GM21619 (cell line): Measurements from ENCODE around the gene MARCHF3.
A peak's percentile ranks its signal among the peaks of the same experiment; 100 is the strongest.
"Not testable (repeated sequence)": the region's sequence is repeated elsewhere in the genome, so short reads cannot be mapped to it uniquely, and the experiment has no call there.

ENCODE experiments used
- ATAC-seq: cut with Tn5 transposase; IDR thresholded peaks from one replicate; pipeline ENCODE4 v1.9.1; 2021; ENCODE audit not compliant: unreplicated experiment

Gene MARCHF3

GRCh38 chr5:127013407-127013806 is 17.0 kb downstream of the MARCHF3 start:
- no peak for ATAC-seq

GRCh38 chr5:127012916-127013315 is 17.4 kb downstream of the MARCHF3 start:
- no peak for ATAC-seq

DNA sequence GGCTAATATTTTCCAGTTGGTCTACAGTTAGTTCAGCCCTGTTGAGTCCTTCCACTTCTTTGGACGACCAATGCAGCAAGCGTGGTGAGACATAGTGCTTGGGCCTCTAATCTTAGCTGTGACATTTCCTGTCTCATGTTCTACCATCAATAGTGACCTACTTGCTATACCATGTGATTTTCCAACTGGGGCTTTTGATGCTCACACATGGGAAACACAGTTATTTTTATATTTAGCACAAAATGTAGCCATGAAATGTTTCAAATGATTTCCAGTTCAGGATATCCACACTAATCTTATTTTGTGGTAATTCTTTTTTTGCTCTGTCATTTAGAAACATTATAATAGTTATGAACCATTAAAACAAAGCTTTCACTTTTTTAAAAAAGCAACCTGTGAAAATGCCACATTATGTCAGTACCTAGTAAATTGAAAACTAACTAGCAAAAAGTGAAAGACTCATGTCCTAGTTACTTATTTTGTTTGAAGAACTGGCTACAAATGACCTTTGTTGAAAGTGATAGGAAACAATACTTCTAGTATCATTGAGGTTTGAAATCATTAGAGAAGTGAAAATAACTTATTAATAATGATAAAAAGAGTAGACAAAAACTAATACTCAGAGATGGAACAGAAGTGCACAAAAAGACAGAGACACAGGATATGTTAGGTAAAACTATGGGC is 18.3 kb downstream of the MARCHF3 start:
- peak; percentile 79 for ATAC-seq

- no peak for ATAC-seq
These were observed 19.2 kb downstream of the MARCHF3 start for GRCh38 chr5:127011153-127011552.

GRCh38 chr5:127010362-127010761 is 20.0 kb downstream of the MARCHF3 start:
- ATAC-seq, result no peak

DNA sequence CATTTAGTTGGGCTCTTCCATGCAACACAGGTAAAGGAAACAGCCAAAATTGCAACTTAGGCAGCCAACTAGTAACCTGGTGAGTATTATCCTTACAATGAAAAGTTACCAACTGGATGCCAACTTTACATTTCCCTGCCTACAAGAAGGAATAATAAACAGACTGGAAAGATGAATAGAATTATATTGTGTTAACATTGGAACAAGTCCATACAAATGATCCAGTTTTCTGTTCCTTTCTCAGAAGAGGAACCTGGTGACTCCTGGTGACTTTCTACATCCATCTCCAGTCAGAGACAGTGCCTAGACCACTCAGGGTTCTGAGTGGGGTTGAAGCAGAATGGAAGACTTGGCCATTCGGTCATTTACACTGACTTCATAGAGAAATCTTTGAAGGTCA is 20.6 kb downstream of the MARCHF3 start:
- no peak for ATAC-seq

GRCh38 chr5:127008300-127008975 is 21.9 kb downstream of the MARCHF3 start:
- ATAC-seq, result no peak

DNA sequence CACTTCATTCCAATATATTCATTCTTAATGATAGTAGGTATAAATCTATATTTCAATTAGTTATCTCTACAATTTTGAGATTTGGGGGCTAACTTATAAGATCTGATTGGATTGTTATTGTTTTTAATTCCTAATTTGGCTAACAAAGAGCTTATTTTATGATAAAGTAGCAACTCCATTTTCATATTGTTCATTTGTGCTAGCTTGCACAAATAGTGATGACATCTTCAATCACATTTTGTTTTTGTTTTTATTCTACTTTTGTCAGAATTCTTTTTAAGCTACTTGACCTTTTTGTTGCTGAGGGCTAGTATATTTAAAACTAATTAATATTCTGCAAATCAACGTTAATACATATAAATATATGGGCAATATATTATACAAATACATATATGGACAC is 22.8 kb downstream of the MARCHF3 start:
- ATAC-seq, result no peak

- no peak for ATAC-seq
These were observed 23.6 kb downstream of the MARCHF3 start for GRCh38 chr5:127006744-127007143.

DNA sequence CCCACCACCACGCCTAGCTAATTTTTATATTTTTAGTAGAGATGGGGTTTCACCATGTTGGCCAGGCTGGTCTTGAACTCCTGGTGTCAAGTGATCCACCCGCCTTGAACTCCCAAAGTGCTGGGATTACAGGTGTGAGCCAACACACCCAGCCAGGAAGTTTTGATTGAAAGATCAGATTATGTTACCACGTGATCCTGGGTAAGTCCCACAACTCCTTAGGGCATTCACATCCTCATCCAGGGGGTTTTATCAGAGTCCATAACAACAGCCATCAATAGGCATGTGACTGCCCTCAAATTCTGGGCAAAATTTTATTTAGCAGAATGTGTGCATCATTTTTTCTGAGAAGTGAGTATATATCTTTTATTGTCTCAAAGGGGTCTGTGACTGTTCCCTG is 25.1 kb downstream of the MARCHF3 start:
- not testable (repeated sequence) for ATAC-seq

DNA sequence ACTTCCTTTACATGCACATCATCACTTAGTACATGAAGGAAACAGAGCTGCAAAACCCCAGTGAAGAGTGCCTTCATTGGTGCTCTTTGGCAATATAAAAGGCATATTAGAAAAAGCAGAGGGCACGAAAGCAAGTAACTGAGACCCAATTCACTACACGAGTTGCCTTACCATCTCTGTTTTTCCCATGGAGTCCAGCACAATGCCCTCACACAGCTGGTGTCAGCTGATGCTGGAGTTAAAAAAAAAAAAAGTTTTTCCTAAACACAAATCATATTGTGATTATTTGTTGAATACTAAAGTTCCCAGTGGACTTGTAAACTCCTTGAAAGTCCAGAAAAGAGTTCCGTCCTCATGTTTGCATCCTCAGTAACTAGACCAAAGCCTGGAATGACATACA is 25.6 kb downstream of the MARCHF3 start:
- no peak for ATAC-seq

- no peak for ATAC-seq
These were observed 26.4 kb downstream of the MARCHF3 start for GRCh38 chr5:127003798-127004495.

- no peak for ATAC-seq
These were observed 28.0 kb downstream of the MARCHF3 start for GRCh38 chr5:127002390-127002789.

DNA sequence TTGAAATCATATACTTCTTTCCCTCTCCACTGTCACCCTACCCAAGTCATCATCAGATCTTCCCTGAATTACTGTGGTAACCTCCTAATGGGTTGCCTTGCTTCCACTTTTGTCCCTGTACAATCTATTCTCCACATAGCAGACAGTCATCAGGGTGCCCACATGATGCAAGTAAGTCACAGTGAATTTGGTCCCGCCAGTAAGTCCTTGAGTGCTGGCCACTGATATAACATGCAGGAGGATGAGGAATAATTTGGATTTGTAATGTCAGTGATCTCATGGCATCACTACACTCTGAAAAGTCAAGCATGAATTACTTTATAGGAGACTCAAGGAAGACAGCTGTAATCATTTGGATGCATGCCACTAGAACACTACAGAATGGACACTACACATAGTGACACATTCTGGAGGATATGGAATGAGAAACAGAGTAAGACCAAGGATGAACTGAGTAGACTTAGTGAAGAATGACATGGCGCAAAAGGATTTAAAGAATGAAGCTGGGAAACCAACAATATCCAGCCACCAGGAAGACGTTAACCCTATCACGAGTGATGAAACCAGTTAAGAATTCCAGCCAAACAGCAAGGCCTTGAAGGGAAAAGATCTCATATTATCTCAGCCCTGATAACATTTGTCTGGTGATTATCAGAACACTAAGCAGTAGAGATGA is 28.6 kb downstream of the MARCHF3 start:
- ATAC-seq, result no peak

- ATAC-seq, result no peak
These were observed 31.3 kb downstream of the MARCHF3 start for GRCh38 chr5:126998895-126999570.

DNA sequence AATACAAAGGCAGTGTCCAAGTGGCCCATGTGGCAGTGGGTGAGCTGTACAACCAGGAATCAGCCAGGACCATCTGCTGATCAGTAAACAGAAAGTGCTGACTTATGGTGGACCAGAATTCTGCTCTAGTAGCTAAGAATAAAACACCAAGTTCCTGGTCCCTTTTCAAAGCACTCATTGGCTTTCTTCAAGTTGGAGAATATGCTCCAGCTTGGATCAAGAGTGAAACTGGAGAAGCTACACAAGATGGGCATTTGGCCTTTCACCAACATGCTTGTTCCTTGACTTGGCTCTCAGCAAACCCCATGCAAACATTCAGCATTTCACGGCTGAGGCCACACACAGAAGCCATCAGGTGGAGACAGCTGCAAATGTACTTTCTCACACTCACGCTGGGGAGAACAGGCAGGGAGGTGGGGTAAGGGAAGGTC is 32.1 kb downstream of the MARCHF3 start:
- ATAC-seq, result peak; percentile 75

GRCh38 chr5:126995689-126996088 is 34.7 kb downstream of the MARCHF3 start:
- ATAC-seq, result no peak

DNA sequence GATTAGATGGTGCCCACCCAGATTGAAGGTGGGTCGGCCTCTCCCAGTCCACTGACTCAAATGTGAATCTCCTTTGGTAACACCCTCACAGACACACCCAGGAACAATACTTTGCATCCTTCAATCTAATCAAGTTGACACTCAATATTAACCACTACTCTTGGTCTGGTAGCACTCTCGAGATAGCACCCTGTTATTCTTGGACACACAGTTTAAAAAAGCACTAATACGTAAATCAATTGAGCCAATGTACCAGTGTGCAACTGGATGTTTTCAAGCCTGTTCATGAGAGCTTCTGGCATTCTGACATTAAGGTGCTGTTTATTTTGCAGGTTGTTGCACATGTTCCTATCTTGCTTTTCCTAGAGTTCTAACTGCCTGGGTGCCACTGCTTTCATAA is 35.3 kb downstream of the MARCHF3 start:
- no peak for ATAC-seq

DNA sequence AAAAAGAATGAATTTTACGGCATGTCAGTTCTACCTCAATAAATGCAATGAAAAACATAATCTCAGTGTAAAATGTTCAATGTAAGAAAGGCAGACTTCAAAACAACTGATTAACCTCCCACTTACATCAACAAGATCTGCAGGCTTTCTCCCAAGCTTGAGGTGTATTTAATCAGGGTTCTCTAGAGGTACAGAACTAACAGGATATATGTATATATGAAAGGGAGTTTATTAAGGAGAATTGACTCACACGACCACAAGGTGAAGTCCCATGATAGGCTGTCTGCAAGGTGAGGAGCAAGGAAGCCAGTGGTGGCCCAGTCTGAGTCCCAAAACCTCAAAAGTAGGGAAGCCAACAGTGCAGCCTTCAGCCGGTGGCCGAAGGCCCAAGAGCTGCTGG is 35.9 kb downstream of the MARCHF3 start:
- ATAC-seq, result no peak

DNA sequence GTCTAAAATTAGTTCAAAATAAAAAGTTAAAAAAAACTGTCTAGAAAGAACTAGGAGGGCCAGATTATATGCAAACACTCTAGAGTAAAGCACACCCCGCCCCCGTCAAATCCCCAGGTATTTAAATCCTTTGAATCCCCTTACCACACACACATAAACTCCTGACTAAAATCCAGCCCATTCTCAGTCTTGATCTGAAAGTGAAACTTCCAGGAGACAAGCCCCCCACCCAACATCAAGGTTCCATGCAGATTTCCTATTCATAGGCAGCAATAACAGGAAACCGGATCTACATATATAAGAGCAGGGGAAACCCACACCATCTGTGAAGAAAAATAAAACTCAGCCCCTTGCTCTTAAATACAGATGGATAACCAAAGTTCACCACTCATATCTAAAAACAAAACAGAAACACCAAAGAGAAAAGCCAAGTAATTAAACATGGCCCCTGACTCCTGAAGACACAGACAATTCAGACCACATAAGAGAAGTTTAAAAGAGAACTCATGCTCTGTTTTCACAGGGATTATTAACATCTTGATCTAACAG is 42.3 kb downstream of the MARCHF3 start:
- peak; percentile 94 for ATAC-seq
